H1 (cell line): ENCODE data around the gene LRRC32. TPM values are rescaled to one million over a fixed set of nuclear protein-coding genes. Genes with fewer than 3 reads are reported as not detected.

Experiments used
- CBX8 ChIP-seq: fragments of 300-800, 300-1000 bp; sonication (generic); IDR thresholded peaks from 2 replicates; pipeline ENCODE4 v1.7.1; 2016; ENCODE audit warnings: low read depth, low read length, borderline replicate concordance
- HDAC6 ChIP-seq: IDR thresholded peaks from one replicate; pipeline ENCODE4 v1.7.1; 2012; ENCODE audit warnings: low read depth, mild to moderate bottlenecking, inconsistent platforms, low read length, moderate library complexity
- SUZ12 ChIP-seq: fragments of 200-600 bp; sonication (generic); IDR thresholded peaks from 2 replicates; pipeline ENCODE4 v1.6.1; 2012; ENCODE audit warnings: mild to moderate bottlenecking, inconsistent platforms, low read length, moderate library complexity, mixed read lengths
- TCF12 ChIP-seq: IDR thresholded peaks from 2 replicates; pipeline ENCODE4 v1.6.1; 2011; ENCODE audit warnings: low read depth, mild to moderate bottlenecking, low read length
- polyA plus RNA-seq, 7 experiments: library from polyadenylated mRNA; depleted of rRNA in 3 of 7; stranded (reverse) in 5 of 7; unstranded in 2 of 7; fragments of >200 nt in 5 of 7; fragments of 200-250 nt in 2 of 7; gene quantifications; 1 replicate in 5 of 7; 2 replicates in 1 of 7; 4 replicates in 1 of 7; pipeline versions ENCODE4 v1.2.1 to v1.2.3, GENCODE V29; 2011 to 2013; ENCODE audit warnings: missing spikeins in 2 of 7, mixed read lengths in 2 of 7
- total RNA-seq: library from RNA; stranded (reverse); fragmentation: NEBNext Ultra II Directional; extraction: Animal tissue kit (Norgen Biotek cat#: 25700); gene quantifications from 2 replicates; pipeline ENCODE4 v1.2.1, GENCODE V29; 2021

Gene LRRC32
- total and polyA plus RNA-seq, 2 of the 8 experiments (the other 6 are each of a cell fraction or from before 2014, with no cell fraction given): 0.99 to 1.9 TPM

- TF ChIP-seq CBX8 (no peak), TCF12 (no peak), HDAC6 (no peak), SUZ12 (no peak)
These were observed 48.7 kb upstream of the LRRC32 start (continued) for GRCh38 chr11:76719281-76719680.
